HG02938 (cell line): ENCODE data around the gene SNX27.
A peak's percentile ranks its signal among the peaks of the same experiment; 100 is the strongest.

Experiments
- ATAC-seq: cut with Tn5 transposase; IDR thresholded peaks from one replicate; pipeline ENCODE4 v1.9.1; 2021; ENCODE audit warnings: mild to moderate bottlenecking, moderate library complexity; ENCODE audit not compliant: unreplicated experiment

The SNX27 gene

GRCh38 chr1:151611832-151612500 is at the start of gene SNX27:
Gene SNX27 (plus strand): TSS chr1:151612050. CDS start chr1:151612202, 152 bp downstream.
- ATAC-seq: peak; percentile 95

DNA sequence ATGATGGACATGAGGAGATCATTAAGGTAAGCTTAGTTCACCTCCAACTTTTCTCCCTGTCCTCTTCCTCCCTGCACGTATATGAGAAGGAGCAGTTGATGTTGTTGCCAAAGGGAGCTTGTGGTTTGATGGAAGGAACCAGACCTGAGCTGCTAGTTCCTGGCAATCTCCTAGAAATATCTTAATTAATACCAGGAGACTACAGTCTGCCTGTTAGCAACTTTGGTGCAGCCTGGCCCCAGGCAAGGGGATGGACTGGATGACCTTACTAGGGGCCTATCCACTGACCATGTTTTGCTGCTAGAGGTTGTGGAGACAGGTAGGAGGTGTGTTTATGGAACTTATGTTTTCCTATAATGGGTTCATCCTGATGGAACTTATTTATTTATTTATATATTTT is 49.2 kb upstream of the SNX27 start:
- ATAC-seq: no peak

GRCh38 chr1:151563376-151563775 is 48.5 kb upstream of the SNX27 start:
- ATAC-seq: no peak

GRCh38 chr1:151565502-151566189 is 46.2 kb upstream of the SNX27 start:
- no peak for ATAC-seq

DNA sequence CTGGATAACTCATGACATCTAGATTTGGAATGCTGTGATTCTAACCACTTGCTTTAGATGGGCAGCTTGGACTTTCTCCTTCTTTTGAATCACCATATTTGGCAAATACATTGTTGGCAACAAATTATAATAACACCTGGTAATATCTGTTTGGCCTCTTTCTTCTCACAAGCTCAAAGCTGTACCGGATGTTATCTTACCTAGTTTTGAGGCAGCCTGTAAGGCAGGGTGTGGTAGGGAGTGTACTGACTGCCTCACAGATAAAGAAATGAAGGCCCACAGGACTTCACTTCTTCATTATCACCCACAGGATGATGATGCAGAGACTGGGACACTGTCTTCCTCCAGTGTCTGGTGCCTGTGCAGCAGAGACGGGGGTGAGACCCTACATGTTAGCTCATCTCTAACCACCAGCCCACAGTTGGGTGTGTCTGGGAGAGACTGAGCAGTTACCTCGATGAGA is 43.2 kb upstream of the SNX27 start:
- no peak for ATAC-seq

DNA sequence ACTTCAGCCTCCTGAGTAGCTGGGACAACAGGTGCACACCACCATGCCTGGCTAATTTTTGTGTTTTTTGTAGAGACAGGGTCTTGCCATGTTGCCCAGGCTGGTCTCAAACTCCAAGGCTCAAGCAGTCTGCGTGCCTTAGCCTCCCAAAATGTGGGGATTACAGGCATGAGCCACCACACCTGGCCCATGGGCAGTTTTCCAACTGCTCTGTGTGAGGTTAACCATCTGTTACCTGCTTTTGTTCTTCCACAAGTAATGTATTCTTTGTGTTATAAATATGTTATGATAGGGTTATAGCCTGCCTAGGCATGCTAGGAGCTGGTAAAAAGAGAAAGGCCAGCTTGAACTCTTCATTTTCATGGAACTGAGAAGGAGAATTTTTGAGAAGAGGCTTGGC is 41.0 kb upstream of the SNX27 start:
- ATAC-seq: no peak

- no peak for ATAC-seq
Measured at GRCh38 chr1:151574575-151575529, 37.0 kb upstream of the SNX27 start.

DNA sequence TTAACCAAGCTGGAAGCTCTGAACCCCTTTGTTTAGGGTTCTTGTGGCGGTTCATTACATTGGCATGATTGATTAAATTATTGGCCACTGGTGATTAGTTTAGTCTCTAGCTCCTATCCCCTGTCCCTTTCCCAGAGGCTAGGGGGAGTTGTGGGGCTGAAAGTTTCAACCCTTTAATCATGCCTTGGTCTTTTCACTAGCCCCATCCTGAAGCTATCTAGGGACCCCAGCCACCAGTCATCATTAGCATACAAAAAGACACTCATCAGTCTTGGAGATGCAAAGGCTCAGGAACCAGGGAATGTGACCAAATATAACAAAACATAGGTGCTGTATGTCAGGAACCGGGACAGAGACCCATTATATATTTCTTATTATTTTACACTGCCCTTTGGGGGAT is 34.7 kb upstream of the SNX27 start:
- ATAC-seq: no peak

DNA sequence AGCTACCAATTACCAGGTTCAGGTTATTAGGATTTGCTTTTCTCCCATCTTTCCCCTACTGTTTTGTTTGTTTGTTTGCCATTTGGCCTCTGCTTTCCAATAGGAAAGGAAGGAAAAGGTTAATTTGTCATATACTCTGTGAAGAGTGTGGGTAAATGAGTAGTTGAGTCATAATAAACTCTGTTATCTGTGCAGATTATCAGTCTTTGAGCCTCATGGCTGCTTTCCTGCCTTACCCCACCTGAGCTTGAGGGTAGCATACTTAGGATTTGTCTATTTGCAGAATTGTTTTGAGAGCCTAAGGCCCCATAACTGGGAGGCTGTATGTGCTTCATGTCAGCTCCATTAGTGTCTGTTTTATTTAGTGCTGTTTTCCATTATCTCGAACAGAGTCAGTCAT is 32.9 kb upstream of the SNX27 start:
- ATAC-seq: no peak

- ATAC-seq: no peak
Measured at GRCh38 chr1:151579436-151580225, 32.2 kb upstream of the SNX27 start.

GRCh38 chr1:151581451-151581850 is 30.4 kb upstream of the SNX27 start:
- ATAC-seq: no peak

DNA sequence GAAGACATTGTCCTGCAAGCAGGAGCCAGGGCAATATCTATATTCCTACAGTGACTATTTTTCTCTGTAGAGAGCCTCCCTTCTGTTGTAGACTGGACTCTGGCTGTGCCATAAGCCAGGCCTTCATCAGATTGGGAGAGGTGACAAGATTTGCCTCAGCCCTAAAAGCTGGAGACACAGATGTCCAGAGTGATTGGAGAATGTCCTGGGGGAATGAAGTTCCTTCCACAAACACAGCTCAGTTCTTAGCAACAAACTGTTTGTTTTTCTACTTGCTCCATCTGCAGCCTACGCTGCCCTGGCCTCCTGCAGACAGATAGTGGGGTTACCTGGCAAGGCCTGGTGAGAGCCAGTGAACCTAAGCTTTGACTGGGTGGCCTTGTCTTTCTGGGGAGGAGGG is 29.9 kb upstream of the SNX27 start:
- ATAC-seq: no peak

DNA sequence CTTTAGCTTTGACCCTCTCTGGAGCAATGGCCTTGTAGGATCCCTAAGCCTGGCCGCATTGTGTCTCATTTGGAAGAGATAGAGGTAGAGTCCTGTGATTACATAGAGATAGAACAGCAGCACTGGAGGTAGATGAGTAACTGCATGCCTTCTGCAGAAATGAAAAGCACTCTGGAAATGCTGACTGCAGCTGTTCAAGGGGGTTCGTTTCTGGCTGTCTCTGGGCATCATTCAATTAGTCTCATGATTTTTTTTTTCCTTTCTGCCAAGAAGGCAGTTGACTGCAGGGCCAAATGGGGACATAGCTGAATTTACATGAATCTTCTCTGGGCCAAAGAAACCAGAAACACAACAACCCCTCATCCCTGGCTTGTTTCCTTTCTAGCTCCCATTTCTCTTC is 28.1 kb upstream of the SNX27 start:
- ATAC-seq: no peak

- no peak for ATAC-seq
Measured at GRCh38 chr1:151584278-151584677, 27.6 kb upstream of the SNX27 start.

DNA sequence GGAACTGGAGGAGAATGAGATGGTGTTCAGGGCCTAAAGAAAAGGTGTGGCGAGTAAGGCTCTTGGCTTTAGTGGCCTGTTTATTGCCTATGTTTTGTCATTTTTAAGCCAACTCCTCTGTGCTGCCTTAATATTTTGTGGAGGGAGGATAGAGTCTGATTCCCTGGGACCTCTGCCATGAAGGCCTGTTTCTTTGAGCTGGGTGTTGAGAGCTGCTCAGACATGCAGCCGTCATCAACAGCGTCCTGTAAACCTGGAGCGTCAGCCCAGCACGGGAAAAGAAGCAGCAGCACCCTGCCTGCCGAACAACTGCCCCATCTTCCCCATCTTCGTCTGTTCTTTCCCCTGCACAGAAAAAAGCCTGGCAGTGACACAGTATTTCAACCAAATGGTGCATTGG is 27.1 kb upstream of the SNX27 start:
- no peak for ATAC-seq

- no peak for ATAC-seq
Measured at GRCh38 chr1:151585622-151586021, 26.2 kb upstream of the SNX27 start.

- no peak for ATAC-seq
Measured at GRCh38 chr1:151590961-151591360, 20.9 kb upstream of the SNX27 start.

- no peak for ATAC-seq
Measured at GRCh38 chr1:151593730-151594129, 18.1 kb upstream of the SNX27 start.

DNA sequence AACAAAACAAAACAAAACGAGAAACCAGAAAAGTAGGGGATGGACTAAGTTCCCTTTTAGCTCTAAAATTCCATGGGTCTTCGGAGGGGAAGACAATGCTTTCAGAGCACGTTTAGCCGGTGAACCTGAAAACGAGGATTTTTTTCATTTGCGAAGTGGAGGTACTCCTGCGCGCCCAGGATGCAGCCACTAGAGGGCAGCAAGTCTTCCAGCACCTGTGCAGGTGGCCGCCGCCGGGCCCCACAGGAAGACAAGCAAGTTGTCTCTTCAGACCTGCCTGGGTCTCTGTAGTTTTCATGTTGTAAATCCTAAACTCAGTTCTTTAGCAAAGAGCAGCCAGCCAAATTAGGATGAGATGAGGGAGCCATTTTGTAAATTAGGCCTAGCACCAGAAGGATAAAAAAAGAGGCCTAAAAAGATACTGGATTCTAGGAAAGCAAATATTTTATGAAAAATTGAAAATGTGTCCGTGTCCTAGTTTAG is 17.7 kb upstream of the SNX27 start:
- ATAC-seq: no peak

GRCh38 chr1:151596166-151596953 is 15.5 kb upstream of the SNX27 start:
- ATAC-seq: no peak
